Erythroblast (primary cell): Measurements from ENCODE around the gene ADAR.
"Not testable (repeated sequence)": the region's sequence is repeated elsewhere in the genome, so short reads cannot be mapped to it uniquely, and the experiment has no call there.

Experiments used
- DNase-seq, 2 experiments: peaks; one replicate each; lab custom pipeline; 2025; lab: John Stamatoyannopoulos, UW
- GATA1 ChIP-seq: IDR thresholded peaks from 2 replicates; pipeline ENCODE4 v1.6.1; 2011; ENCODE audit warnings: low read depth, mild to moderate bottlenecking, control low read depth, low read length, moderate library complexity
- POLR2A ChIP-seq: IDR thresholded peaks from 2 replicates; pipeline ENCODE4 v1.6.1; 2011; ENCODE audit warnings: mild to moderate bottlenecking, low read length

ADAR gene

GRCh38 chr1:154607609-154608396 lies at the start of gene ADAR:
ADAR (minus strand) TSS chr1:154608186; CDS start chr1:154608006, 180 bp downstream.
- peak; percentile 95 for DNase-seq
- TF ChIP-seq GATA1 (no peak), POLR2A (peak; percentile 30)

- TF ChIP-seq GATA1 (no peak), POLR2A (no peak)
- peak in 1 of 2 experiments; percentile 19 for DNase-seq
Measured at GRCh38 chr1:154657556-154657955, 49.6 kb upstream of the ADAR start.

- no peak for DNase-seq
- no peak for TF ChIP-seq GATA1
- no peak for TF ChIP-seq POLR2A
Measured at GRCh38 chr1:154652893-154653292, 44.9 kb upstream of the ADAR start.

- DNase-seq, result not testable (repeated sequence)
Measured at GRCh38 chr1:154644724-154645123, 36.7 kb upstream of the ADAR start.

- no peak for TF ChIP-seq POLR2A
- no peak for TF ChIP-seq GATA1
- no peak for DNase-seq
Measured at GRCh38 chr1:154641534-154641933, 33.5 kb upstream of the ADAR start.

GRCh38 chr1:154639876-154640275 lies 31.9 kb upstream of the ADAR start:
- TF ChIP-seq GATA1, result no peak
- no peak for TF ChIP-seq POLR2A
- no peak for DNase-seq

GRCh38 chr1:154635171-154635570 lies 27.2 kb upstream of the ADAR start:
- peak in 1 of 2 experiments; percentile 5 for DNase-seq

GRCh38 chr1:154629675-154630073 lies 21.7 kb upstream of the ADAR start:
- DNase-seq, result no peak
- TF ChIP-seq GATA1, result no peak
- TF ChIP-seq POLR2A, result peak; percentile 3

More at GRCh38 chr1:154635171-154635570, 27.2 kb upstream of the ADAR start:
- TF ChIP-seq GATA1 (no peak), POLR2A (no peak)

- no peak for TF ChIP-seq POLR2A
- TF ChIP-seq GATA1, result no peak
- DNase-seq, result peak; percentile 79 to 88
Measured at GRCh38 chr1:154629061-154629674, 21.2 kb upstream of the ADAR start.

GRCh38 chr1:154628121-154628405 lies 20.1 kb upstream of the ADAR start:
- DNase-seq, result no peak
- TF ChIP-seq GATA1 (no peak), POLR2A (no peak)

GRCh38 chr1:154627257-154628120 lies 19.5 kb upstream of the ADAR start:
- TF ChIP-seq POLR2A (peak; percentile 62), GATA1 (no peak)
- DNase-seq, result peak; percentile 91 to 93

GRCh38 chr1:154626456-154627256 lies 18.7 kb upstream of the ADAR start:
- no peak for TF ChIP-seq GATA1
- no peak for TF ChIP-seq POLR2A
- DNase-seq, result no peak

- TF ChIP-seq GATA1 (no peak), POLR2A (no peak)
- no peak for DNase-seq
Measured at GRCh38 chr1:154624746-154625643, 17.0 kb upstream of the ADAR start.
